Dendritic cell treated with granulocyte-macrophage colony-stimulating factor and Interleukin-4, amounts not matched to agents 40 ng/mL and 50 ng/mL, for 4 days (primary cell): ENCODE data around the gene SLC7A8.
"Not testable (repeated sequence)": the region's sequence is repeated elsewhere in the genome, so short reads cannot be mapped to it uniquely, and the experiment has no call there.

Experiments used
- H3K27ac Mint-ChIP-seq: one replicate; pipeline ENCODE4 v1.8.0; 2022; ENCODE audit warnings: mild to moderate bottlenecking, mixed read lengths
- H3K27me3 Mint-ChIP-seq: one replicate; pipeline ENCODE4 v1.8.0; 2022; ENCODE audit warnings: mild to moderate bottlenecking, mixed read lengths
- H3K36me3 Mint-ChIP-seq: one replicate; pipeline ENCODE4 v1.8.0; 2022; ENCODE audit warnings: low read depth, mixed read lengths
- H3K4me1 Mint-ChIP-seq: one replicate; pipeline ENCODE4 v1.8.0; 2022; ENCODE audit warnings: low read depth, mixed read lengths
- H3K4me3 Mint-ChIP-seq: one replicate; pipeline ENCODE4 v1.8.0; 2022; ENCODE audit warnings: mild to moderate bottlenecking, moderate library complexity, mixed read lengths
- H3K9me3 Mint-ChIP-seq: one replicate; pipeline ENCODE4 v1.8.0; 2022; ENCODE audit warnings: mixed read lengths
- intact Hi-C: fragments of 100-400 bp; cut with micrococcal nuclease; formaldehyde crosslinking; loops from one replicate; pipeline ENCODE4 v1.15.0; 2022

Gene SLC7A8

GRCh38 chr14:23183479-23183878, at the start of gene SLC7A8:
Gene SLC7A8 (minus strand): TSS chr14:23183660. CDS start chr14:23182914, 746 bp downstream.
- H3K4me3 Mint-ChIP-seq, result no peak within 1 kb of the TSS
- no peaks in the 10 kb centered on the region for H3K9me3 Mint-ChIP-seq
- no peak within 1 kb of the TSS for H3K27ac Mint-ChIP-seq
- intact Hi-C loops, result loop anchor here (5.0 kb wide), 1 partner anchor 106 kb away; no protein-coding TSS in a partner anchor
- H3K36me3 Mint-ChIP-seq, result peaks cover 11% of the 10 kb centered on the region
- H3K4me1 Mint-ChIP-seq, result peaks cover 38% of the 10 kb centered on the region
- H3K27me3 Mint-ChIP-seq, result no peaks in the 10 kb centered on the region

GRCh38 chr14:23232241-23232808, 48.9 kb upstream of the SLC7A8 start:
- H3K4me1 Mint-ChIP-seq, result peaks cover 20% of the 10 kb centered on the region
- H3K4me3 Mint-ChIP-seq, intact Hi-C loops, H3K27me3 Mint-ChIP-seq, H3K27ac Mint-ChIP-seq, H3K9me3 Mint-ChIP-seq, H3K36me3 Mint-ChIP-seq: not testable (repeated sequence)

DNA sequence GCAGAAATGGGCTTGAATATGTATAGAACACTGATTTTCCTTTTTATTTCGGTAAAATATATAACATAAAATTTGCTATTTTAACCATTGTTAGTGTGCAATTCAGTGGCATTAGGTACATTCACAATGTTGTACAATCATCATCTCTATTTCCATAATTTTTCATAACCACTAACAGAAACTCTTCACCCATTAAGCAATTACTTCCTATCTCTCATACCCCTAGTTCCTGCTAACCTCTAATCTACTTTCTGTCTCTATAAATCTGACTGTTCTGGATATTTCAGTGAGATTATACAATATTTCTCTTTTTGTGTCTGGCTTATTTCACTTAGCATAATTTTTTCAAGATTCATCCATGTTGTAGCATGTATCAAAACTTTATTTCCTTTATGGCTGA, 45.4 kb upstream of the SLC7A8 start:
- no peaks in the 10 kb centered on the region for H3K27me3 Mint-ChIP-seq
- peaks cover 20% of the 10 kb centered on the region for H3K4me1 Mint-ChIP-seq
- no peaks in the 10 kb centered on the region for H3K36me3 Mint-ChIP-seq
- H3K4me3 Mint-ChIP-seq, result no peak overlapping the region
- peaks cover 7% of the 10 kb centered on the region for H3K9me3 Mint-ChIP-seq
- intact Hi-C loops, result no loop called here
- H3K27ac Mint-ChIP-seq, result no peak overlapping the region

- no peaks in the 10 kb centered on the region for H3K27me3 Mint-ChIP-seq
- H3K4me3 Mint-ChIP-seq, result no peak overlapping the region
- H3K36me3 Mint-ChIP-seq, result no peaks in the 10 kb centered on the region
- peaks cover 7% of the 10 kb centered on the region for H3K9me3 Mint-ChIP-seq
- H3K4me1 Mint-ChIP-seq, result peaks cover 20% of the 10 kb centered on the region
- no peak overlapping the region for H3K27ac Mint-ChIP-seq
- intact Hi-C loops, result no loop called here
These were observed 44.1 kb upstream of the SLC7A8 start for GRCh38 chr14:23227566-23227965.

- H3K27ac Mint-ChIP-seq, H3K27me3 Mint-ChIP-seq, intact Hi-C loops, H3K4me3 Mint-ChIP-seq, H3K9me3 Mint-ChIP-seq, H3K36me3 Mint-ChIP-seq: not testable (repeated sequence)
- peaks cover 18% of the 10 kb centered on the region for H3K4me1 Mint-ChIP-seq
These were observed 41.5 kb upstream of the SLC7A8 start for GRCh38 chr14:23224958-23225357.

- no peak overlapping the region for H3K27ac Mint-ChIP-seq
- H3K4me1 Mint-ChIP-seq, result no peaks in the 10 kb centered on the region
- H3K4me3 Mint-ChIP-seq, result no peak overlapping the region
- H3K36me3 Mint-ChIP-seq, result no peaks in the 10 kb centered on the region
- peaks cover 7% of the 10 kb centered on the region for H3K27me3 Mint-ChIP-seq
- peaks cover 13% of the 10 kb centered on the region for H3K9me3 Mint-ChIP-seq
- intact Hi-C loops, result no loop called here
These were observed 35.6 kb upstream of the SLC7A8 start for GRCh38 chr14:23219075-23219474.

- Mint-ChIP-seq H3K36me3 (no peaks in the 10 kb centered on the region), H3K27ac (no peak overlapping the region), H3K4me3 (no peak overlapping the region), H3K9me3 (peaks cover 13% of the 10 kb centered on the region), H3K27me3 (peaks cover 7% of the 10 kb centered on the region), H3K4me1 (no peaks in the 10 kb centered on the region)
- intact Hi-C loops, result no loop called here
These were observed 33.9 kb upstream of the SLC7A8 start for GRCh38 chr14:23217032-23218020.

- Mint-ChIP-seq H3K4me1 (no peaks in the 10 kb centered on the region), H3K36me3 (no peaks in the 10 kb centered on the region), H3K27me3 (no peaks in the 10 kb centered on the region)
These were observed 32.0 kb upstream of the SLC7A8 start for GRCh38 chr14:23215421-23215820.

DNA sequence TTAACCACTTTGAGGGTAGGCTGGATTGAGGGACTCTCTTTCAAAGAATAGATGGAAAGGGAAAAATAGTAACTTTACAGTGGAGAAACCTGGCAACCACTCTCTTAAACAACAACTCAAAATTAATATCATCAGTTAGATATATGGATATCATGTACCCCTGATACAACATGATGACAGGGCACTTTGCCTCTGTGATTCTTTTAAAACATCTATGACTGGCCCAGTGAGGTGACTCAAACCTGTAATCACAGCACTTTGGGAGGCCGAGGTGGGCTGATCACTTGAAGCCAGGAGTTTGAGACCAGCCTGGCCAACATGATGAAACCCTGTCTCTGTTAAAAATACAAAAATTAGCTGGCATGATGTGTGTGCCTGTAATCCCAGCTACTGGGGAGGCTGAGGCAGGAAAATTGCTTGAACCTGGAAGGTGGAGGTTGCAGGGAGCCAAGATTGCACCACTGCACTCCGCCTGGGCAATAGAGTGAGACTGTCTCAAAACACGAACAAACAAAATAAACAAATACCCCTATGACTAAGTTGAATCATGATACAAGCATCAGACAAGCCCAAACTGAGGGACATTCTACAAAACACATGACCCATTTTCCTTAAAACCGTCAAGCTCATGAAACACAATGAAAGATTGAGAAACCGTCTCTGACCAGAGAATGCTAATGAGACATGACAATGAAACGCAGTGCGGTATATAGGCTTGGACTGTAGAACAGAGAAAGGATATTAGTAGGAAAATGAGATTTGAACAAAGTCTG, 26.4 kb upstream of the SLC7A8 start:
- no peak overlapping the region for H3K4me3 Mint-ChIP-seq
- H3K4me1 Mint-ChIP-seq, result no peaks in the 10 kb centered on the region
- peaks cover 2% of the 10 kb centered on the region for H3K9me3 Mint-ChIP-seq
- no peaks in the 10 kb centered on the region for H3K36me3 Mint-ChIP-seq
- H3K27me3 Mint-ChIP-seq, result no peaks in the 10 kb centered on the region
- no peak overlapping the region for H3K27ac Mint-ChIP-seq
- intact Hi-C loops, result no loop called here

More at GRCh38 chr14:23215421-23215820, 32.0 kb upstream of the SLC7A8 start:
- peaks cover 13% of the 10 kb centered on the region for H3K9me3 Mint-ChIP-seq
- no peak overlapping the region for H3K27ac Mint-ChIP-seq
- intact Hi-C loops, result no loop called here
- no peak overlapping the region for H3K4me3 Mint-ChIP-seq

DNA sequence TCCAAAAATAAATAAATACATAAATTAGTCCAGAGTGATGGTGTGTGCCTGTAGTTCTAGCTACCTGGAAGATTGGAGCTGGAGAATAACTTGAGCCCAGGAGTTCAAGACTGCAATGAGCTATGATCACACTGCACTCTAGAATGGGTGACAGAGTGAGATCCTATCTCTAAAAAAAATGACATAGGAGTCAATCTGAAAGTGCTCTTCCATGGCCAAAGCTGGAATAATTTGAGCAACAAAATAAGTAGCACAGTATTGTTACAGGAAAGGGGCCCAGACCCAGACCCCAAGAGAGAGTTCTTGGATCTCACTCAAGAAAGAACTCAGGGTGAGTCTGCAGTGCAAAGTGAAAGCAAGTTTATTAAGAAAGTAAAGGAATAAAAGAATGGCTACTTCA, 24.9 kb upstream of the SLC7A8 start:
- no peaks in the 10 kb centered on the region for H3K27me3 Mint-ChIP-seq
- H3K36me3 Mint-ChIP-seq, result no peaks in the 10 kb centered on the region
- intact Hi-C loops, result no loop called here
- H3K27ac Mint-ChIP-seq, result no peak overlapping the region
- no peaks in the 10 kb centered on the region for H3K9me3 Mint-ChIP-seq
- H3K4me3 Mint-ChIP-seq, result no peak overlapping the region
- no peaks in the 10 kb centered on the region for H3K4me1 Mint-ChIP-seq

DNA sequence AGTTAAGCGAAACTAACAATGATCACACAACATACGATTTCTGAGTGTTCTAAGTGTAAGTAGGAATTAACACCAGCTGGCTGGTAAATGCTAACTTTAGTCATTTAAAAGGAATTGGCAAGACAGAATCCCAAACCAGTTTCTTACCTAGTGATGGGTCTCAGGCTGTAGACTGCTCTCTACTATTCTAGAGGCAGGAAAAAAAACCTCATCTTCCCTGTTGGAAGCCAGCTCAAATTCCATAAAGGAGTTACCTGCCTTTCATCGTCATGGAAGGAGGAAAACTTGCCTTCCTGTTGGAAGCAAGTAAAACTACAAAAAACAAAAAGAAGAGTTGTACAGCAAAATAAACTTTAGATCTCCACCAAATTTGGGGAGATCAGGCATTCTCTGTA, 23.7 kb upstream of the SLC7A8 start:
- Mint-ChIP-seq H3K9me3 (no peaks in the 10 kb centered on the region), H3K27me3 (no peaks in the 10 kb centered on the region), H3K27ac (no peak overlapping the region), H3K36me3 (no peaks in the 10 kb centered on the region), H3K4me3 (no peak overlapping the region), H3K4me1 (no peaks in the 10 kb centered on the region)
- intact Hi-C loops, result no loop called here

GRCh38 chr14:23206422-23207145, 23.1 kb upstream of the SLC7A8 start:
- H3K27me3 Mint-ChIP-seq, result no peaks in the 10 kb centered on the region
- no peak overlapping the region for H3K4me3 Mint-ChIP-seq
- no peaks in the 10 kb centered on the region for H3K9me3 Mint-ChIP-seq
- H3K36me3 Mint-ChIP-seq, result no peaks in the 10 kb centered on the region
- intact Hi-C loops, result no loop called here
- H3K4me1 Mint-ChIP-seq, result no peaks in the 10 kb centered on the region
- no peak overlapping the region for H3K27ac Mint-ChIP-seq

DNA sequence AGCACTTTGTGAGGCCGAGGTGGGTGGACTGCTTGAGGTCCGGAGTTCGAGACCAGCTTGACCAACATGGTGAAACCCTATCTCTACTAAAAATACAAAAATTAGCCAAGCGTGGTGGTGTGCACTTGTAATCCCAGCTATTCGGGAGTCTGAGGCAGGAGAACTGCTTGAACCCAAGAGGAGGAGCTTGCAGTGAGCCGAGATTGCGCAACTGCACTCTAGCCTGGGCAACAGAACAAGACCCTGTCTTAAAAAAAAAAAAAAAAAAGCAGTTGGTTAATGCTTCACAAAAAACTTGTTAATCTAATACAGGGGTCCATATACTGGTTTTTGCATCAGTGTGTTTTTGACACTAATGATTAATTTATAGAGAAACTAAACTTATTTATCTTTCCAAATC, 18.5 kb upstream of the SLC7A8 start:
- Mint-ChIP-seq H3K4me3 (no peak overlapping the region), H3K4me1 (no peaks in the 10 kb centered on the region), H3K36me3 (no peaks in the 10 kb centered on the region), H3K9me3 (no peaks in the 10 kb centered on the region), H3K27me3 (no peaks in the 10 kb centered on the region), H3K27ac (no peak overlapping the region)
- intact Hi-C loops, result no loop called here
